Cardiac fibroblast (primary cell): ENCODE results near the gene DNAH17.

Experiments
- DNase-seq, 2 donors: peaks; one replicate each; pipeline versions ENCODE4 v3.0.0 to v3.0.0-alpha.2; 2010; ENCODE audit warnings: low read depth in 2 of 2
- H3K4me3 ChIP-seq, 2 donors: replicated peaks in 1 of 2; 1 replicate in 1 of 2; 2 replicates in 1 of 2; pipeline ENCODE4 v1.5.1; 2011; ENCODE audit warnings: low read depth in 2 of 2, low read length in 2 of 2, mild to moderate bottlenecking in 2 of 2, moderate library complexity in 1 of 2
- TF ChIP-seq, protein P1 (sequence below): IDR thresholded peaks from one replicate; pipeline ENCODE4 v1.5.1; 2011; ENCODE audit warnings: low read depth, mild to moderate bottlenecking, low read length, inconsistent platforms

DNAH17 gene

DNA sequence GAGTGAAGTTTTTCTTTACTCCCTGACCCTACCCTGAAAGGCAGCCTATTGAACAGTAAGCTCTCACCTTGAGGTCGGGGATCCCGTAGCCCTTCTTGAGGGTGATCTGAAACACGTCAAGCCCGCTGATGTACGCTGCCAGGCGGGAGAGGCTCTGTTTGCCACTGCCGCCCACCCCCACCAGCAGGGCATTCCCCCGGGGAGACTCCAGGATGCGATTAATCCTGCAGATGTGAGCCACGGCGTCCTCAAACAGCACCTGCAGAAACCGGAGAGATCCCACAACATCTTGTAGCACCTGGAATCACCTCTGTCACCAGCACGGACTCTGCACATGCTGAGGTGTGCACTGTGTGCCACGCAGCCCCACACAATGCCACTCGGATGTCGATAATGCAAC lies 102.0 kb downstream of the DNAH17 start:
- H3K4me3 ChIP-seq, result no peak overlapping the region
- TF ChIP-seq, protein P1, sequence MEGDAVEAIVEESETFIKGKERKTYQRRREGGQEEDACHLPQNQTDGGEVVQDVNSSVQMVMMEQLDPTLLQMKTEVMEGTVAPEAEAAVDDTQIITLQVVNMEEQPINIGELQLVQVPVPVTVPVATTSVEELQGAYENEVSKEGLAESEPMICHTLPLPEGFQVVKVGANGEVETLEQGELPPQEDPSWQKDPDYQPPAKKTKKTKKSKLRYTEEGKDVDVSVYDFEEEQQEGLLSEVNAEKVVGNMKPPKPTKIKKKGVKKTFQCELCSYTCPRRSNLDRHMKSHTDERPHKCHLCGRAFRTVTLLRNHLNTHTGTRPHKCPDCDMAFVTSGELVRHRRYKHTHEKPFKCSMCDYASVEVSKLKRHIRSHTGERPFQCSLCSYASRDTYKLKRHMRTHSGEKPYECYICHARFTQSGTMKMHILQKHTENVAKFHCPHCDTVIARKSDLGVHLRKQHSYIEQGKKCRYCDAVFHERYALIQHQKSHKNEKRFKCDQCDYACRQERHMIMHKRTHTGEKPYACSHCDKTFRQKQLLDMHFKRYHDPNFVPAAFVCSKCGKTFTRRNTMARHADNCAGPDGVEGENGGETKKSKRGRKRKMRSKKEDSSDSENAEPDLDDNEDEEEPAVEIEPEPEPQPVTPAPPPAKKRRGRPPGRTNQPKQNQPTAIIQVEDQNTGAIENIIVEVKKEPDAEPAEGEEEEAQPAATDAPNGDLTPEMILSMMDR, result no peak
- DNase-seq, result no peak

DNA sequence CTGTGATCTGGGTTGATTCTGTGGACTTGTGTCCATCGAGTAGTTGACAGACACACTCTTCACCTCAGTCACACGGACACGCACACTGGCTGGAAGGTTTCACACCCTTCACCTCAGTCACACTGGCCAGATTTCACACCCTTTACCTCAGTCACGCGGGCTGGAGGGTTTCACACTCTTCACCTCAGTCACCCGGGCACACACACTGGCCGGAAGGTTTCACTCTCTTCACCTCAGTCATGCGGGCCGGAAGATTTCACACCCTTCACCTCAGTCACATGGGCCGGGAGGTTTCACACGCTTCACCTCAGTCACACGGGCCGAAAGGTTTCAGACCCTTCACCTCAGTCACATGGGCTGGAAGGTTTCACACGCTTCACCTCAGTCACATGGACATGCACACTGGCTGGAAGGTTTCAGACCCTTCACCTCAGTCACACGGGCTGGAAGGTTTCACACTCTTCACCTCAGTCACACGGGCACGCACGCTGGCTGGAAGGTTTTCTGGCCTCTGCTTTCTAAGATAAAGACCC lies 102.5 kb downstream of the DNAH17 start:
- no peak for DNase-seq
- TF ChIP-seq, protein P1, result no peak
- no peak overlapping the region for H3K4me3 ChIP-seq

DNA sequence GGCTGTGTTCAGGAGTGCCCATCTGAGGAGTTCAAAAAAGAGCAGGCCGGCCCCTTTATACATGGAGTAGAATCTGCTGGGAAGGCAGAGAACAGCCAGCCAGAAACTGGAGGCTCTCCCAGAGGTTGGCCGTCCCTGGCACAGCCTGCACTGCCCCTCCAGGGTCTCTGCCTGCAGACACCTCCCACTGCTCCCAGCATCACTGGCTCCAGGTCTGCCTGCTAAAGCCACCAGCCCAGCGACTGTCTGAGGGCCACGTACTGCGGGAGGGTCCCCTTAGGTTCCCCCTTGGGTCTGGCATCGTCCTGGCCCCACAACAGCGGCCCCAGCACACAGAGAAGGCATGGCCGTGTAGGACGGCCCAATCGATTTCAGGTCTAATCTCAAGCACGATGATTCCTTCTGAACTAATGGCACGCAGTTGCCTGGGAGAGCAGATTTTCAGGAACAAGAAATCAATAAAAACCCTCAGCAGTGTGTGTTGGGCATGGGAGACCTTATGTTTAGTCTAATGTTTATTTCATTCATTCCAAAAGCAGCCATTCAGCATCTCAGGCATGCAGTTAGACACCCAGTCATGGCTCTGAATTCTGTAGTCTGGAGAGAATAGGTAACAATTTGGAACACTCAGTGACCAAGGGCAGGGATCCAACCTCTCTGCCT lies 103.1 kb downstream of the DNAH17 start:
- TF ChIP-seq, protein P1, result no peak
- DNase-seq, result no peak

DNA sequence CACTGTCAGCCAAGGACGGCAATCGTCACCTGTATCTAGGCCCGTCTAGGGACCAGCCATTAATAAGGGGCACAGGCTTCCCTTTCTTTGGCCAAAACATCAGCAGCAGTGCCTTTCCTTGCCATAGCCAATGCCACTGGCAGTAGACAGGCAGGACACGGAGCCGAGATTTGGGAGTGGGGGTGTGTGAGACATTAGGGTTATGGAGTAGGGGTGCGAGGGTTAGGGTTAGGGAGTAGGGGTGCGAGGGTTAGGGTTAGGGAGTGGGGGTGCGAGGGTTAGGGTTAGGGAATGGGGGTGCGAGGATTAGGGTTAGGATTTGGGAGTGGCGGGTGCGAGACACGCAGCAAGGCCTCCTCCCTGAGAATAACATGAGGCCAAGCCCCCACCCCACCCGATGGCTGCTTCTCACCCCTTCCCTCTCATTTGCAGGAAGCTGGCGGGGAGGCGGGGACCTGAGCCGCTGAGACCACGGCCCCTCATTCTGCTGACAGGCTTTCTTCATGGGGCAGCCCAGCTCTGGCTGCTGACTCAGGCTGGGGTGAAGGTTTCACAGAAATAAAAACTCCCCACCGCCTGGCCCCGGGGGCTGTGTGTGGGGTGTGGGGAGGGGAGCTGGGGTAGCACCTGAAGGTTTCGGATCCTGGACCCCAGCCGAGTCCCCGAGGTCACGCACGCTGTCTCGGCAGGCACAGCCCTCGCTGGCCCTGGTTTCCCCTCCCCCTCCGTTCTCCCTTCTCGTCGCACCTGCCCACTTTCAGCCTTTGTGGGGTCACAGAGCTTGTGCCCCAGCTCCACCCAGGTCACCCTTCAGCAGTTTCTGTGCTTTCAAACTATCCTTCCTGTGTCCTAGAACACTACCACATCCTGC lies 104.9 kb downstream of the DNAH17 start:
- no peak for DNase-seq
- TF ChIP-seq, protein P1, result no peak
- no peak overlapping the region for H3K4me3 ChIP-seq

More for the DNA sequence above, 103.1 kb downstream of the DNAH17 start:
- no peak overlapping the region for H3K4me3 ChIP-seq

DNA sequence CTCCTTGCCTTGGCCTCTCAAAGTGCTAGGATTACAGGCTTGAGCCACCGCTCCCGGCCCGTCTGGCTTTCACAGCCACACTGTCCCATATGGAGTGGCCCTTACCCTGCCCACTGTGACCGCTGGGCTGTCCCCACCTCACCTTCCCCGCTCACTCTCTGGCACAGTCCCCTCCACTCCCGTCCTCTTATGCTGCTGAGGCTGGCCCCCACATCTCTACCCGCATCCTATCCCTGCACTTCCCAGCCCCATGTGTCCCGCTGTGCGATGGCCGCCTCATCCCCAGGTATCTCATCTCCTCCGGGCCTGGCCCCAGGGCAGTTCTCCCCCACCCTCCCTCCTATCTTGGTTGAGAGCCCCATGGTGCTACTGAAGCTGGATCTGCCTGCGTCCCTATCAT lies 105.6 kb downstream of the DNAH17 start:
- H3K4me3 ChIP-seq, result no peak overlapping the region
- no peak for DNase-seq
- TF ChIP-seq, protein P1, result no peak

DNA sequence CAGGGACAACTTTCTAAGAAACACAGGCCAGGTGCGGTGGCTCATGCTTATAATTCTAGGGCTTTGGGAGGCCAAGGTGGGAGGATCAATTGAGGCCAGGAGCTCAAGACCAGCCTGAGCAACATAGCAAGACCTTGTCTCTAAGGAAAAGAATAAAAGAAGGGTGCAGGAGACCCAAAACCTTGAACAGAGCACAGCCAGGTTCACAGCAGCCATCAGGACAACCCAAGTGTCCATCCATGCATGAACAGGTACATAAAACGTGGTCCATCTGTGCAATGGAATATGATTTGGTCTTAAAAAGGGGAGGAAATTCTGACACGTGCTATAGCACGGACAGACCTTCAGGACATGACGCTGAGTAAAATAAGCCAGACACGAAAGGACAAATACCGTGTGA lies 107.8 kb downstream of the DNAH17 start:
- no peak for DNase-seq
- TF ChIP-seq, protein P1, result no peak
- H3K4me3 ChIP-seq, result no peak overlapping the region
